Measurements from ENCODE around the gene MECP2. TPM values are rescaled to one million over a fixed set of nuclear protein-coding genes. Genes with fewer than 3 reads are reported as not detected.

The MECP2 gene
- total RNA-seq, 4 donors from 2014 or later = 57.7 to 79.4 (median 64.8) TPM

GRCh38 chrX:154132366-154132765 is 34.8 kb upstream of the MECP2 start:
- no peak for DNase-seq (ENCODE audit: extremely low spot score)
- intact Hi-C loops (cut with DNase I) = no loop called here
- H3K4me3 ChIP-seq = no peak overlapping the region
- H3K27ac ChIP-seq (replicated peaks in 1 of 4) = no peak overlapping the region
- no peaks in the 10 kb centered on the region for H3K36me3 ChIP-seq
- no peaks in the 10 kb centered on the region for H3K27me3 ChIP-seq
- H3K4me1 ChIP-seq = peaks cover 0 to 5% (median 4%) of the 10 kb centered on the region in 4 donors
- TF ChIP-seq POLR2AphosphoS5 (IDR thresholded peaks at IDR 0.05) = no peak
- H3K9me3 ChIP-seq = no peaks in the 10 kb centered on the region
- 87% methylated on average over 9 of the region's 9 CpGs for WGBS

DNA sequence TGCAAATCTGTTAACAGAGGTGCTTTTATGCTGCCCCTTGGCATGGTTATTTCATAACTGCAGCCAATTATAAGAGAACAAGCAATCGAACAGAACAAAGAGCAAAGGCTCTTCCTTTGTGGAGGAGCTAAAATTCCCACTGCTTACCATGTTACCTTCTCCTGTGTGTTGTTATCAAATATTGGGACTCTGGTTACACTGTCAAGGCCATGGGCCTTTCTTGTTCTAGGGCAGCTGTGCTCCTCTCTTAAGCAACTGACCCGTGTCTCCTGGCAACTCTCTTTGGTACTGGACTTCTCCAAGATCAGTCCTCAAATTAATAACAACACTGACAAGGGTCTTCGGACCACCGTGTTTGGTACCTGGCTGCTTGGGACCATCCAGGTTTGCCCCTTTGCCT is 34.4 kb upstream of the MECP2 start:
- no peak for DNase-seq (ENCODE audit: extremely low spot score)
- intact Hi-C loops (cut with DNase I) = no loop called here
- no peaks in the 10 kb centered on the region for H3K9me3 ChIP-seq
- H3K27ac ChIP-seq (replicated peaks in 1 of 4) = no peak overlapping the region
- H3K4me3 ChIP-seq = no peak overlapping the region
- WGBS = 85% methylated on average over 3 of the region's 4 CpGs
- TF ChIP-seq CTCF (IDR thresholded peaks at IDR 0.05) (no peak), EP300 (IDR thresholded peaks at IDR 0.05) (no peak), POLR2AphosphoS5 (IDR thresholded peaks at IDR 0.05) (no peak), POLR2A (IDR thresholded peaks at IDR 0.05; ENCODE audit: low read depth) (no peak)
- no peaks in the 10 kb centered on the region for H3K36me3 ChIP-seq
- peaks cover 0 to 5% (median 3%) of the 10 kb centered on the region in 4 donors for H3K4me1 ChIP-seq
- H3K27me3 ChIP-seq = no peaks in the 10 kb centered on the region

DNA sequence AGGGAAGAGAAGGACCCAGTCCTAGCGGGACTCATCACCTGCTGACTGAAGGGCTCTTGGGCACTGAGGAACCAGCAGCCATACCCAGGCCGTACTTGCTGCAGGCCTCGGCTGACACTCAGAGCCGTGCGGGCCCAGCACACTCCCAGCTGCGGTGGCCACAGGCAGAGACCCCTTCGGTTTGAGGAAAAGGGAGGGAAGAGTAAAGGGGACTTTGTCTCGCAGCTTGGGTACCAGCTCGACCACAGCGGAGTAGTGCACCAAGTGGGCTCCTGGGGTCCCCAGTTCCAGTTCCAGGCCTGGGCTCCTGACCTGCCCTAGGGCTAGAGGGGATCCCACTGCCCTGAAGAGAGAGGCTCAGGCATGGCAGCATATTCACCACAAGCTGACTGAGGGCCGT is 28.6 kb upstream of the MECP2 start:
- no peak overlapping the region for H3K4me3 ChIP-seq
- H3K27ac ChIP-seq (replicated peaks in 1 of 4) = no peak overlapping the region
- no peaks in the 10 kb centered on the region for H3K36me3 ChIP-seq
- H3K27me3 ChIP-seq = peaks cover 0 to 3% (median 0%) of the 10 kb centered on the region in 4 donors
- no peak for DNase-seq (ENCODE audit: extremely low spot score)
- no peaks in the 10 kb centered on the region for H3K9me3 ChIP-seq
- TF ChIP-seq EP300 (IDR thresholded peaks at IDR 0.05) = no peak
- no peak for TF ChIP-seq CTCF (IDR thresholded peaks at IDR 0.05)
- TF ChIP-seq POLR2A (IDR thresholded peaks at IDR 0.05; ENCODE audit: low read depth) = no peak
- TF ChIP-seq POLR2AphosphoS5 (IDR thresholded peaks at IDR 0.05) = no peak
- no peaks in the 10 kb centered on the region for H3K4me1 ChIP-seq
- WGBS = 96% methylated on average over 10 of the region's 11 CpGs
- intact Hi-C loops (cut with DNase I) = no loop called here

- H3K4me3 ChIP-seq = no peak overlapping the region
- 78% methylated on average over 24 of the region's 30 CpGs for WGBS
- no peak for TF ChIP-seq CTCF (IDR thresholded peaks at IDR 0.05)
- no peak for TF ChIP-seq EP300 (IDR thresholded peaks at IDR 0.05)
- TF ChIP-seq POLR2A (IDR thresholded peaks at IDR 0.05; ENCODE audit: low read depth) = no peak
- no peak for TF ChIP-seq POLR2AphosphoS5 (IDR thresholded peaks at IDR 0.05)
- peaks cover 0 to 3% (median 0%) of the 10 kb centered on the region in 4 donors for H3K27me3 ChIP-seq
- DNase-seq (ENCODE audit: extremely low spot score) = no peak
- intact Hi-C loops (cut with DNase I) = no loop called here
- no peaks in the 10 kb centered on the region for H3K36me3 ChIP-seq
- no peak overlapping the region for H3K27ac ChIP-seq (replicated peaks in 1 of 4)
- H3K4me1 ChIP-seq = no peaks in the 10 kb centered on the region
- peaks cover 0 to 4% (median 0%) of the 10 kb centered on the region in 4 donors for H3K9me3 ChIP-seq
Observed at GRCh38 chrX:154125391-154126040, 28.0 kb upstream of the MECP2 start.

DNA sequence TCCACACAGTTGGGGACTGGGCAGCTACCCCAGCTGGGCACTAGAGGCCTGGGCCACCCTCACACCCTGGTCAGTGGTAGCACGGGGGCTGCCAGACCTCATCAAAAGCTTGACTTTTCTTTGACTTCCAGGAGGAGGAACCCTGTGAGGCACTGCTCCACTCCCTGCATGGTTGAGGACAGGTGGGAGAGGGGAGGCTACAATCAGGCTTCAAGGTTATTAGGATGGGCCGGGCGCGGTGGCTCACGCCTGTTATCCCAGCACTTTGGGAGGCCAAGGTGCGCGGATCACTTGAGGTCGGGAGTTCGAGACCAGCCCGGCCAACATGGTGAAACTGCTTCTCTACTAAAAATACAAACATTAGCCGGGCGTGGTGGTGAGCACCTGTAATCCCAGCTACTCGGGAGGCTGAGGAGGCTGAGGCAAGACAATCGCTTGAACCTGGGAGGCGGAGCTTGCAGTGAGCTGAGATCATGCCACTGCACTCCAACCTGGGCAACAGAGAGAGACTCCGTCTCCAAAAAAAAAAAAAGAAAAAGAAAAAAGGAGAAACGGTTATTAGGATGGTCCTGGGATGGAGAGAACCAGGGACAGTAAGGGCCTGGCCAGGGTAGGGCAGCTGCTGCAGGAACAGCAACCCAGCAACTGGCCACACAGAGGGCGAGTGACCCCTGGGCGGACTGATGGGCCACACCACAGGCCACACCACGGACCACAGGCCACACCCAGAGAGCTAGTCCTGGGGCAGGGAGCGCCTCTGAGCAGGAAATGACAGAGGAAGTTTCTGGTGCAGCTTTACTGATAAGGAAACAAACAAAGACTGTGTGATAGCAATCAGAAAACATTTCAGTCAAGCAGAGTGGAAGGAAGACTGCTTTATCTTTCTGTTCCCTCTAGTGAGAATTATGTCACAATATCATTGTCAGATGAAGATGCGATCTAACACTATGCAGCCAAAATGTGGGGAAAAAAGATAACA is 26.0 kb upstream of the MECP2 start:
- Histone ChIP-seq H3K4me3 (no peak overlapping the region), H3K27ac (replicated peaks in 1 of 4) (no peak overlapping the region), H3K36me3 (no peaks in the 10 kb centered on the region), H3K27me3 (peaks cover 0 to 3% (median 0%) of the 10 kb centered on the region in 4 donors), H3K9me3 (peaks cover 0 to 6% (median 0%) of the 10 kb centered on the region in 4 donors), H3K4me1 (no peaks in the 10 kb centered on the region)
- intact Hi-C loops (cut with DNase I) = no loop called here
- no peak for DNase-seq (ENCODE audit: extremely low spot score)
- TF ChIP-seq POLR2AphosphoS5 (IDR thresholded peaks at IDR 0.05) (no peak), CTCF (IDR thresholded peaks at IDR 0.05) (no peak), POLR2A (IDR thresholded peaks at IDR 0.05; ENCODE audit: low read depth) (no peak), EP300 (IDR thresholded peaks at IDR 0.05) (no peak)
- 71% methylated on average over 12 of the region's 22 CpGs for WGBS

Measured in esophagus muscularis mucosa (tissue), 4 donors.